OCI-LY1 (cell line): ENCODE measurements around the gene AMPH.

Experiments used
- H2AFZ ChIP-seq: fragments of 200-600 bp; sonication (generic), shearing (Covaris generic); 2 replicates; pipeline ENCODE4 v1.6.0; 2014; ENCODE audit warnings: antibody characterized with exemption, mild to moderate bottlenecking, low read length
- H3F3A ChIP-seq: fragments of 200-600 bp; sonication (generic), shearing (Covaris generic); 2 replicates; pipeline ENCODE4 v1.6.0; 2014; ENCODE audit warnings: mild to moderate bottlenecking, antibody characterized with exemption, low read length, moderate library complexity; ENCODE audit not compliant: insufficient read depth
- H3K27ac ChIP-seq: fragments of 200-600 bp; sonication (generic); 2 replicates; pipeline ENCODE4 v1.5.1; 2014; ENCODE audit warnings: low read length, mixed run types, mild to moderate bottlenecking, low read depth; ENCODE audit not compliant: poor library complexity, severe bottlenecking
- H3K27me3 ChIP-seq: fragments of 200-600 bp; sonication (generic); 2 replicates; pipeline ENCODE4 v1.6.0; 2014; ENCODE audit warnings: antibody characterized with exemption, mild to moderate bottlenecking, low read length, moderate library complexity; ENCODE audit not compliant: insufficient read depth
- H3K36me3 ChIP-seq: fragments of 200-600 bp; sonication (generic); 2 replicates; pipeline ENCODE4 v1.6.1; 2014; ENCODE audit warnings: mild to moderate bottlenecking, antibody characterized with exemption, low read length, moderate library complexity, mixed read lengths; ENCODE audit not compliant: insufficient read depth
- H3K4me1 ChIP-seq: fragments of 200-600 bp; sonication (generic); 2 replicates; pipeline ENCODE4 v1.5.1; 2014; ENCODE audit warnings: mild to moderate bottlenecking, low read length, moderate library complexity; ENCODE audit not compliant: insufficient read depth, severe bottlenecking
- H3K4me2 ChIP-seq: fragments of 200-600 bp; sonication (generic), shearing (Covaris generic); 2 replicates; pipeline ENCODE4 v1.6.1; 2014; ENCODE audit warnings: low read length
- H3K4me3 ChIP-seq: fragments of 200-600 bp; sonication (generic); 2 replicates; pipeline ENCODE4 v1.5.1; 2014; ENCODE audit warnings: low read length, low read depth, mild to moderate bottlenecking, mixed read lengths; ENCODE audit not compliant: poor library complexity, severe bottlenecking
- H3K79me2 ChIP-seq: fragments of 200-600 bp; shearing (Covaris generic); 2 replicates; pipeline ENCODE4 v1.6.1; 2016; ENCODE audit warnings: mixed run types, low read length, mixed read lengths; ENCODE audit not compliant: insufficient read depth
- H3K9ac ChIP-seq: fragments of 200-600 bp; sonication (generic), shearing (Covaris generic); 2 replicates; pipeline ENCODE4 v1.6.1; 2014; ENCODE audit warnings: mild to moderate bottlenecking, low read length, mixed read lengths
- H3K9me2 ChIP-seq: fragments of 200-600 bp; sonication (generic), shearing (Covaris generic); 2 replicates; pipeline ENCODE4 v1.6.1; 2014; ENCODE audit warnings: low read depth, mild to moderate bottlenecking, low read length, mixed read lengths
- H3K9me3 ChIP-seq: fragments of 200-600 bp; shearing (Covaris generic); 2 replicates; pipeline ENCODE4 v1.6.1; 2014; ENCODE audit warnings: low read length, mixed read lengths
- H4K20me1 ChIP-seq: fragments of 200-600 bp; sonication (generic), shearing (Covaris generic); 2 replicates; pipeline ENCODE4 v1.6.0; 2016; ENCODE audit warnings: mild to moderate bottlenecking, low read length; ENCODE audit not compliant: insufficient read depth
- CTCF ChIP-seq: fragments of 200-600 bp; sonication (generic), shearing (Covaris generic); IDR thresholded peaks from 2 replicates; pipeline ENCODE4 v1.5.1; 2017; ENCODE audit warnings: mild to moderate bottlenecking, antibody characterized with exemption, low read length, moderate library complexity, mixed read lengths
- EZH2 ChIP-seq: fragments of 200-600 bp; sonication (generic), shearing (Covaris generic); IDR thresholded peaks from 2 replicates; pipeline ENCODE4 v1.8.0; 2017; ENCODE audit warnings: borderline replicate concordance, mixed run types, mild to moderate bottlenecking, antibody characterized with exemption, low read length, moderate library complexity, mixed read lengths

Gene AMPH

GRCh38 chr7:38630720-38631673, at the start of gene AMPH:
Gene AMPH (minus strand): TSS chr7:38631373. CDS start chr7:38631351, 22 bp downstream.
- Histone ChIP-seq H3K9ac (no peak within 1 kb of the TSS), H3K36me3 (no peaks in the 10 kb centered on the region), H2AFZ (no peak within 1 kb of the TSS)

GRCh38 chr7:38679419-38679818, 48.2 kb upstream of the AMPH start:
- TF ChIP-seq CTCF (no peak), EZH2 (no peak)
- Histone ChIP-seq H3K27ac (no peak overlapping the region), H3K27me3 (no peaks in the 10 kb centered on the region), H3K9me3 (no peaks in the 10 kb centered on the region), H3K79me2 (no peaks in the 10 kb centered on the region), H2AFZ (no peak overlapping the region), H3K4me1 (no peaks in the 10 kb centered on the region), H3K9me2 (no peaks in the 10 kb centered on the region), H3K4me3 (no peak overlapping the region), H3K36me3 (no peaks in the 10 kb centered on the region), H3K4me2 (no peak overlapping the region), H3F3A (no peaks in the 10 kb centered on the region), H4K20me1 (no peaks in the 10 kb centered on the region), H3K9ac (no peak overlapping the region)

More at GRCh38 chr7:38630720-38631673, at the start of gene AMPH:
- Histone ChIP-seq H3K9me3 (no peaks in the 10 kb centered on the region), H4K20me1 (no peaks in the 10 kb centered on the region), H3K4me1 (no peaks in the 10 kb centered on the region), H3K4me3 (no peak within 1 kb of the TSS), H3K27ac (no peak within 1 kb of the TSS), H3K9me2 (no peaks in the 10 kb centered on the region), H3F3A (no peaks in the 10 kb centered on the region), H3K27me3 (no peaks in the 10 kb centered on the region), H3K4me2 (no peak within 1 kb of the TSS), H3K79me2 (no peaks in the 10 kb centered on the region)
- TF ChIP-seq EZH2 (no peak), CTCF (no peak)

- Histone ChIP-seq H3K9ac (no peak overlapping the region), H3K4me1 (no peaks in the 10 kb centered on the region), H4K20me1 (no peaks in the 10 kb centered on the region), H3K4me3 (no peak overlapping the region), H3K4me2 (no peak overlapping the region), H2AFZ (no peak overlapping the region), H3K27me3 (no peaks in the 10 kb centered on the region), H3F3A (no peaks in the 10 kb centered on the region), H3K79me2 (no peaks in the 10 kb centered on the region), H3K9me3 (no peaks in the 10 kb centered on the region), H3K9me2 (no peaks in the 10 kb centered on the region), H3K27ac (no peak overlapping the region), H3K36me3 (no peaks in the 10 kb centered on the region)
- TF ChIP-seq EZH2 (no peak), CTCF (no peak)
Measured at GRCh38 chr7:38678698-38679054, 47.5 kb upstream of the AMPH start.
